ENCODE results near the gene C1QB.

C1QB gene

DNA sequence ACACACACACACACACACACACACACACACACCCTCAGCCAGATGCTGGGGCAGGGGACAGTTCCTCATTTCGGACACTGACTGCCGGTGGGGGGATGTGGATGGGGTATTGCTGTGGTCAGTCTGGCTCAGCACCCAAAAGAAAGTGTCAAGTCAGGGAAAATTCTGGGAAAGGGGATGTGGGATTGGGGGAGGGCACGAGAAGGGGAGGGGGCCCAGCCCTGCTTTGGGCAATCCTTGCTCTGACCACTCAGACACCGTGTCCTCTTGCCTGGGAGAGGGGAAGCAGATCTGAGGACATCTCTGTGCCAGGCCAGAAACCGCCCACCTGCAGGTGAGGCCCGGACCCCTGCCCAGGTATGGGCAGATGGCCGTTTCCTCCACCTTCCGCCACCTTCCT is 9.7 kb upstream of the C1QB start, which contains the start of gene C1QC:
Gene C1QC, plus strand, starts transcription at position 253 of the 400 bp plus-strand sequence. CDS start 391 bp downstream, outside the sequence.
- TF ChIP-seq, protein P1, sequence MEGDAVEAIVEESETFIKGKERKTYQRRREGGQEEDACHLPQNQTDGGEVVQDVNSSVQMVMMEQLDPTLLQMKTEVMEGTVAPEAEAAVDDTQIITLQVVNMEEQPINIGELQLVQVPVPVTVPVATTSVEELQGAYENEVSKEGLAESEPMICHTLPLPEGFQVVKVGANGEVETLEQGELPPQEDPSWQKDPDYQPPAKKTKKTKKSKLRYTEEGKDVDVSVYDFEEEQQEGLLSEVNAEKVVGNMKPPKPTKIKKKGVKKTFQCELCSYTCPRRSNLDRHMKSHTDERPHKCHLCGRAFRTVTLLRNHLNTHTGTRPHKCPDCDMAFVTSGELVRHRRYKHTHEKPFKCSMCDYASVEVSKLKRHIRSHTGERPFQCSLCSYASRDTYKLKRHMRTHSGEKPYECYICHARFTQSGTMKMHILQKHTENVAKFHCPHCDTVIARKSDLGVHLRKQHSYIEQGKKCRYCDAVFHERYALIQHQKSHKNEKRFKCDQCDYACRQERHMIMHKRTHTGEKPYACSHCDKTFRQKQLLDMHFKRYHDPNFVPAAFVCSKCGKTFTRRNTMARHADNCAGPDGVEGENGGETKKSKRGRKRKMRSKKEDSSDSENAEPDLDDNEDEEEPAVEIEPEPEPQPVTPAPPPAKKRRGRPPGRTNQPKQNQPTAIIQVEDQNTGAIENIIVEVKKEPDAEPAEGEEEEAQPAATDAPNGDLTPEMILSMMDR (IDR thresholded peaks at IDR 0.05; ENCODE audit: insufficient read depth, low read length, missing control alignments) = no peak
- DNase-seq (ENCODE audit: low read depth, low spot score) = no peak
- ChIA-PET CTCF (interaction anchor here (0.7 to 9.0 kb wide), 5 partner anchors 13 to 228 kb away, joined by 3 to 330 read pairs (median 48); no protein-coding TSS in a partner anchor), POLR2A (no interaction called here)
- H3K4me3 ChIP-seq (ENCODE audit: low read depth, low read length) = no peak within 1 kb of the TSS

DNA sequence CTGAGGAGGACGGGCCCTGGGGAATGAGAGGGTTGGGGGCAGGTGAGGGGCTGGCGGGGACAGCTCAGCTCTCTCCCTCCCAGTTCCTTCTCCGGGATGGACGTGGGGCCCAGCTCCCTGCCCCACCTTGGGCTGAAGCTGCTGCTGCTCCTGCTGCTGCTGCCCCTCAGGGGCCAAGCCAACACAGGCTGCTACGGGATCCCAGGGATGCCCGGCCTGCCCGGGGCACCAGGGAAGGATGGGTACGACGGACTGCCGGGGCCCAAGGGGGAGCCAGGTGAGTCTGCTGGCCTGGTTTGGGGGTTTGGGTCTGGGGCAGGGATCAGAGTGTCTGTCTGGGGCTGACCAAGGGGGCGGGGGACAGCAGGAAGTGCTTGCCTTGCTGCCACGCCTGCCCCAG is 9.1 kb upstream of the C1QB start:
- no peak for DNase-seq (ENCODE audit: low read depth, low spot score)
- ChIA-PET CTCF (interaction anchor here (0.7 to 9.0 kb wide), 5 partner anchors 12 to 236 kb away, joined by 3 to 330 read pairs (median 48); no protein-coding TSS in a partner anchor), POLR2A (no interaction called here)
- no peak overlapping the region for H3K4me3 ChIP-seq (ENCODE audit: low read depth, low read length)
- TF ChIP-seq, protein P1 (IDR thresholded peaks at IDR 0.05; ENCODE audit: insufficient read depth, low read length, missing control alignments) = no peak

DNA sequence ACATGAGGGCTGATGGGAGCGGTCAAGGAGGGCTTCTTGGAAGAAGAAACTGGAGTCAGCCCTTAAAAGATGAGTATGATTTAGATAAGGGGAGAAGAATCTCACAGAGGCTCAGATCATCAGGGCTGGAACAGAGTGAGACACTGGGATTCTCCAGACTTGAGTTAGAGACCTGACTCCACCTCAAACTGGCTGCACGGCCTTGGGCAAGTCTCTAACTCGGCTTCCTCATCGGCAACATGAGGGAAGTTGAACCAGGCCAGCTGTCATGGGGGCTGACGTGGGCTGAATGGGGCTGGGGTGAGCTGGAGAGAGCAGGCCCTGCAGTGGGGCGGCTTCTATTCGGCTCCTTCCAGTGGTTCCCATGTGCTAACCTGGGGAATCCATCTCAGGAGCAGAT is 7.1 kb upstream of the C1QB start:
- ChIA-PET POLR2A (interaction anchor here (0.6 kb wide), 1 partner anchor 28 kb away, joined by 3 read pairs; no protein-coding TSS in a partner anchor), CTCF (interaction anchor here (0.9 to 9.0 kb wide), 6 partner anchors 12 to 285 kb away, joined by 3 to 330 read pairs (median 3); no protein-coding TSS in a partner anchor)
- no peak for DNase-seq (ENCODE audit: low read depth, low spot score)
- TF ChIP-seq, protein P1 (IDR thresholded peaks at IDR 0.05; ENCODE audit: insufficient read depth, low read length, missing control alignments) = no peak
- no peak overlapping the region for H3K4me3 ChIP-seq (ENCODE audit: low read depth, low read length)

DNA sequence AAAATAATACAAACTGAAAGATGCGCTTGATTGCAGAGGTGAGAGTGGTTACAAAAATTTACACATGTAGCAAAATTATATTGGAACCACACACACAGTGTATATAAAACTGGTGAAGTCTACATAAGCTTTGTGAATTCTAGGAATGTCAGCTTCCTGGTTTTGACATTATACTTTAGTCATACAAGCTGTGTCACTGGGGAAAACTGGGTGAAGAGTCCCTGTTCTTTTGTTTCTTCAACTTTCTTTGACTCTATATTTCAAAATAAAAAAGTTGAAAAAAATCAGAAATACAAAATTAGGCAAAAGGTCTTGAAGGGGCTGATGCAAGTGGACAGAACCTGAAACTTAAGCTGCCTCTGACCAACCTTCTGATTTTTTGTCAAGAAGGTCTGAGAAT is 6.7 kb upstream of the C1QB start:
- no peak for DNase-seq (ENCODE audit: low read depth, low spot score)
- TF ChIP-seq, protein P1 (IDR thresholded peaks at IDR 0.05; ENCODE audit: insufficient read depth, low read length, missing control alignments) = no peak
- CTCF ChIA-PET = interaction anchor here (0.9 to 9.0 kb wide), 6 partner anchors 12 to 284 kb away, joined by 3 to 330 read pairs (median 3); no protein-coding TSS in a partner anchor
- POLR2A ChIA-PET = no interaction called here
- H3K4me3 ChIP-seq (ENCODE audit: low read depth, low read length) = no peak overlapping the region

DNA sequence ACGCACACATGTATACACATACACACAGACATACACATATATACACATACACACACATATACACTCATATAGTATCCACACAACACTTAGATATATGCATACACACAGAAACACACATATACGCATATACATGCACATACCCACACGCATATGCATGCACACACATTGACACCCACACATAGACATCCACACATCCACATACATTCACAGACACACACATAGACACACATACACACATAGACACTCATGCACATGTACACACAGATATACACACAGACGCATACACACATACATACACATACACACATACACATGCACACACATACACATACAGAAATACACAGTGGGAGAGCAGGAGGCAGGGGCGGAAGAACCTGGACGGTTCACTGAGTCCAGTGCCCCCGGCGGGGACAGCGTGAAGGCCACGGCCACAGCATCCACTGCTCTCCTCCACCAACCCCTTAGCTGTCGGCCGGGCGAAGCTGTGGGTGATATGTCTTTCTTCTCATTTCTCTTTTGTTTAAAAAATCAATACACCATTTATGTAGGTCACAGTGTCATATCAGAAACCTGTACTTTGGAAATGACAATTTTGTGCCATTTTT is 2.8 kb upstream of the C1QB start:
- H3K4me3 ChIP-seq (ENCODE audit: low read depth, low read length) = no peak overlapping the region
- ChIA-PET CTCF (interaction anchor here (1.5 to 1.9 kb wide), 3 partner anchors 8 to 229 kb away, joined by 5 to 14 read pairs (median 8); no protein-coding TSS in a partner anchor), POLR2A (no interaction called here)
- TF ChIP-seq, protein P1 (IDR thresholded peaks at IDR 0.05; ENCODE audit: insufficient read depth, low read length, missing control alignments) = no peak
- DNase-seq (ENCODE audit: low read depth, low spot score) = no peak
